ENCODE results near the gene PLRG1.
"Not testable (repeated sequence)": the region's sequence is repeated elsewhere in the genome, so short reads cannot be mapped to it uniquely, and the experiment has no call there.

Gene PLRG1

DNA sequence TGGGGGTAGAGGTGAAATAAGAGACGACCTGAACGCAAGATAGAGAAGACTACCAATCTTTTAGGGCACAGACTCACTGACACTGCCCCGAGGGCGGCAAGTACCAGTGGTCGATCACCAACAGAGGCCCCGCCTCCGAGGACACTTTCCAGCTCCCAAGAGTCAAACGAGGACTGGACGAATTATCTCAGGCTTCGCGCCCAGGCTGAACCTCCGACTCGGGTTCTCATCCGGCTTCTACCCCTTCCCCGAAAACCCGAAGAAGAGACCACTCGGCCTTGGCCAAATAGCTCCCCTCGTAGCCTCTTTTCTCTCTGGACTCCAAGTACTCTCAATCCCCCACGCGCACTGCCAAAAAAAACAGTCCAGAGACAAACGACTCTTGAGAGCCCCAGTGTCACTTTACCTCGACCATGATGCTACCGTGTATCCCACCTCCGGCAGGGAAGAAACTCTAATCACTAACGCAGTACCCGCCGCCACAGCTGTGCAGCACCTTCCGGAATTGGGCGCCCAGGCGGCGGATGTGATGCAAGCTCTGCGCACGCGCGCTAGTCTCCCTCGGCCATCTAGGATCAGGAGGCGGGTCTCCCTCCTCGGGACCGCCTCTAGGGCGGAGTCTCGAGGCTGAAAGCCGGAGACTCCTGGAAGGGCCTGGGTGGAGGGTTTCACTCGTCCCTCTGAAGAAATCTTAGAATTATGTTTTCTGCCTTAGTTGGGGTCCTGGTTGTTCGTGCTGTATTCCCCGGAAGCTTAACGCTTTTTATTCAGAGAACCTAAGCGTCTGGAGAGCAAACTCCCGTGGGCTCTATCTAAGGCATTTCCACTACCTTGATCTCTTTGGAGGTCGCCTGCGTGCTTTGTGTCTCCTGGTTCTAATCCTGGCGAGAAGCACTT lies at the start of gene PLRG1:
Gene PLRG1 (minus strand): TSS at position 507 of the 897 bp plus-strand sequence. CDS start 92 bp downstream, at position 415.
- peak; percentile 99 for DNase-seq

DNA sequence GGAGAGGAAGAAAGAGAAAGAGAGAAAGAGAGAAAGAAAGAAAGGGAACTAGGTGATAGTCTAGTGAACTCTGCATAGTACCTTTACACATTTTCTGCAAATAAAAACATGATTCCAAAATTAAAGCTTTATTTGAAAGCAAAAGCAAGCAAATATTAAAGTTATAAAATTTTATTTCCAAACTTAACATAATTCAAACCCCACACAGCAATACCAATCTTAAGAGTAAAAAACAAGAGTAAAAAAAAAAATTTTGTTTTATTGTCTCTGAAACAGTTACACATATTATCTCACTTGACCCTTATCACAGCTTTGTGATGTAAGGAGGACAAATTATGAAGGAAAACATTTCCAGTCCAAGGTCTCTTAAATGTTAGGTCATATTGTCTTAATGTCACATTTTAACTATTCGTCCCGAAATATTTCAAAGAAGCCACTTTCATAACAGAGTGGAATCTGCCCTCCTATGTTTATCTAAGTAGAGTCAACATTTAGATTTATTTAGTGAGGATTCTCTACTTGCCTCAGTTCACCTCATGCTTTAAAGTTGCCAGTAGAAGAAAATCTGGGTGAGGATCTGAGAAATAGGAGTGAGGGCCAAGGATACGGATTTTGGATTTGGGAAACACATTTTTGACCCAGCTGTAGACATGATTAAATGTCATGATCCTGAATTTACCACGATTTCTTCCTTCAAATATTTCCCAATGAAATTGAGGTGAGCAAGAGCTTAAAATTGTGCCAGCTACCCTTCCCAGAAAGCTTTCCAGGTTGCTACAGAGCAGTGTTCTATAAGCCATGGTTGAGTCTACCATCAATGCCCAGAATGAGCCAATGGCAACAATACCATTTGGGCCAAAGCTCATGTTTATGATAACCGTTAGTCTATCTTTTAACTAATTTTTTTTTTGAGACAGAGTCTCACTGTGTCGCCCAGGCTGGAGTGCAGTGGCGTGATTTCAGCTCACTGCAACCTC lies 47.9 kb upstream of the PLRG1 start:
- no peak for DNase-seq

DNA sequence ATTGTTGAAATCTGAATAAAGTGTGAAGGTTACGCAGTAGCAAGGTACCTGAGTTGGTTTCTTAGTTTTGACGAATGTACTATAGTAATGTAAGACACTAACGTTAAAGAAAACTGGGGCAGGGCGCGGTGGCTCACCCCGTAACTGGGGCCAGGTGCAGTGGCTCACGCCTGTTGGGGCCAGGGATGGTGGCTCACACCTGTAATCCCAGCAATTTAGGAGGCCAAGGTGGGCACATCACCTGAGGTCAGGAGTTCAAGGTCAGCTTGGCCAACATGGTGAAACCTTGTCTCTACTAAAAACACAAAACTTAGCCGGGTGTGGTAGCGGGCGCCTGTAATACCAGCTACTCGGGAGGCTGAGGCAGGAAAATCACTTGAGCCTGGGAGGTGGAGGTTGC lies 47.1 kb upstream of the PLRG1 start:
- DNase-seq: not testable (repeated sequence)

DNA sequence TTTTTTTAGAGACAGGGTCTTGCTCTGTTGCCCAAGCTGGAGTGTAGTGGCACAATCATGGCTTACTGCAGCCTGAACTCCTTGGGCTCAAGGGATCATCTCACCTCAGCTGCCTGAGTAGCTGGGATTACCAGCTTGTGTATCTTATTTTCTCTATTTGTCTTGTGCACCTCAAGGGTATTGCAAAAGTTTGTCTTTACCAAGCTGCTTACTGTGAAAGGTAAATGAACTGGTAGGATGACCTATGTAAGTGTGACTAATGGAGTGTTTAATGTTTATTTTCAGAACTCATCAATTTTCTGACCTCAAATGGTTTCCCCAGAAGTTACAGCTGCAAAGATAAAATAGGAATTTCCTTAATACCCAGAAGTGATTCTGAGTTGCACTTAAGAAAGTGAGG lies 45.6 kb upstream of the PLRG1 start:
- no peak for DNase-seq

DNA sequence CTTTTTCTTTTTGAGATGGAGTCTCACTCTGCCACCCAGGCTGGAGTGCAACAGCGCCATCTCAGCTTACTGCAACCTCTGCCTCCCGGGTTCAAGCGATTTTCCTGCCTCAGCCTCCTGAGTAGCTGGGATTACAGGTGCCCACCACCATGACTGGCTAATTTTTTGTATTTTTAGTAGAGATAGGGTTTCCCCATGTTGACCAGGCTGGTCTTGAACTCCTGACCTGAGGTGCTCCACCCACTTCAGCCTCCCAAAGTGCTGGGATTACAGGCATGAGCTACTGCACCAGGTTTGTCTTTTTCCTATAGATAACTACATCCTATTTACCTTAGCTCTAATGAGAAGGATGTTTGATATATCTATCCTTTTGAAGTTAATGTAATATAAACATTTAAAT lies 44.1 kb upstream of the PLRG1 start:
- DNase-seq: not testable (repeated sequence)

DNA sequence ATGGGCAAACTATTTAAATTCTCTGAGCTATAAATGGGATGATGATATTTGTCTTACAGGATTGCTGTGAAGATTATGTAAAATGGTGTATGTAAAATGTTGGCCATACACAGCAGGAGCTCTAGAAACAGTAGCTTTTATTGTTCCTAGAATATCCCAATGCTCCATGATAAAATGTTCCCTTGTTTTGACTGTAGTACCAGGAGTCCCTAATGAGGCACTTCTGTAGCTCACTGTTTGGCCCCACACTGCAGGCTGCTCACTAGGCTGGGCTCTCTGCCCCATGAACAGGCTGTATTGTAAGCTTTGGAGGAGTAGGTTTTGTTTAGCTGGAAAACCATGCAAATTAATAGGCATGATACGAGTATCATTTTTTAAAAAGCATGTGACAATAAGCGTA lies 43.7 kb upstream of the PLRG1 start:
- no peak for DNase-seq

DNA sequence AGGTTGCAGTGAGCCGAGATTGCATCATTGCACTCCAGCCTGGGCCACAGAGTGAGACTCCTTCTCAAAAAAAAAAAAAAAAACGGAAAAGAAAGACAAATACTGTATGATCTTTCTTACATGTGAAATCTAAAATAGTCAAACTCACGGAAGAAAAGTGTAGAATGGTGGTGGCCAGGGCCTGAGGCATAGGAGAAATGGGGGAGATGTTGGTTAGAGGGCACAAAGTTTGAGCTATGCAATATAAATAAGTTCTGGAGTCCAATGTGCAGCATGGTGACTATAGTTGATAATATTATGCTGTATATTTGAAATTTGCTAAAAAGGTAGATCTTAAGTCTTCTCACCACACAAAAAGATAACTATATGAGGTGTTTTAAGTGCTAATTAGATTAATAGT lies 41.7 kb upstream of the PLRG1 start:
- DNase-seq: no peak

DNA sequence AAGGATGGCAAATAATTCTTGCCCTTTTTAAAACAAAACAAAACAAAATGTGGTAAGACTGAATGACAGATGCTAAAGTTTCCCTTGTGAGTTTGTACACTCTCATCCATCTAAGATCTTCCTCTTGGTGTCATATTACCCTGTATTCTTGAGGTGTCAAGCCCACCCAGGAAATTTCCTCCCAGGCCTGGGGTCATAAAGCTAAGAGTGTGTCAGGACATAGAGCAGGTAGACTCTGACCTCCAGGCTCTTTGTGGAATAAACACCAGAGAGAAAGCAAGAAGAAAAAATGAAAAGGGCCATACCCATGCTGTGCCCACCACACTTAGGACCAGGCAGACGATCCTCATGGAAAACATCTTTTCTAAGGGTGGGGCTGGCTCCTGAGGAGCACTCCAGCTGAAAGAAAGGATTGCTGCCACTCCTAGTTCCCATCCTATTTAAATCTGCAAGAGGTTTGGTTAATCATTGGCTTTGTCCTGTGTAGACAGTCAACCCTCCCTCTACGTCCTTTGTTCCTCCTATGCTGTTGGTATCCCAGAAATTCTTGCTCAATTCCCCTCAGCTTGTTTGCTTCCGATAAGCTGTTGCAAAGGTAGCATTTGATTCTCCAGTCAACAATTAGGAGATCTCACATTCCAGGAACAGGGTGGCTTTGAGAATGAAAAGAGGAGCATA lies 40.3 kb upstream of the PLRG1 start, which contains the start of gene FGA:
Gene FGA (minus strand): TSS at position 414 of the 678 bp plus-strand sequence. CDS start 55 bp downstream, at position 359.
- DNase-seq: no peak

DNA sequence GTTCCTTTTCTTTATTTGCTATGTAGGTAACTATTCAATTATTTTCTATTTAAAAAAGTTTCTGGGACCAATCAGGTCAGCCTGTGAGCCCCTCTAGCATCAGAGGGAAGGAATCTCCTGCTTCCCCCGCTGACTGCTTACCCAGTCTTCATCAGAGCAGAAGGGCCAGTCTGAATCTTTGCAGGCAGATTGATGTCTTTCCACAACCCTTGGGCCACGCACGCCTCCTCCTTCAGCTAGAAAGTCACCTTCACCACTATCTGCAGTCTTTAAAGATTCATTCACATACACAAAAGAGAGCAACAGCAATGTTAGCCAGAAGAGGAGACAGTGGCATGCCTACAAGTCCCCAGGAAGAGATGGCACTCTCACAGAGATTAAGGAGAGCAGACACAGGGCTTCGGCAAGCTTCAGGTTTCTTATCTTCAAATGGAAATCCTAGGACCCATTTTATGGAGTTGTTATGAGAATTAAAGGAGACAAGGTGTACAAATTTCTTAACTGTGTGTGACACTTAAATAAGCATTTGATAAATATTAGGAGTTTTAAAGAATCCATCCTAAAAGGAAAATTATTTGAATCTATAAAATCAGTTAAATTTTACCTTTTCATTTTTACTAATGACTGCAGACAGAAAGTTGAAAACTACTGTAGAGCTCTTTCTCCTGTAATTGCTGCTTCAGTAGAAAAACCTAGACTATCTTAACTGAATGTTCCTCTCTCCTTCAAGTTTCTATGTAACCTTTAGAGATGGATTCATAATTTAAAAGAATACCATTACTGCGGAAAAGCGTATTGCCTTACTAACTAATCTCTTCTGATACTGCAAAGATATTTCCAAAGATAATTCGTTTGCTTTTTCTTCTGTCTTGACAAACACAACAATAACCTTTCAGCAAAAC lies 39.3 kb upstream of the PLRG1 start:
- DNase-seq: no peak

DNA sequence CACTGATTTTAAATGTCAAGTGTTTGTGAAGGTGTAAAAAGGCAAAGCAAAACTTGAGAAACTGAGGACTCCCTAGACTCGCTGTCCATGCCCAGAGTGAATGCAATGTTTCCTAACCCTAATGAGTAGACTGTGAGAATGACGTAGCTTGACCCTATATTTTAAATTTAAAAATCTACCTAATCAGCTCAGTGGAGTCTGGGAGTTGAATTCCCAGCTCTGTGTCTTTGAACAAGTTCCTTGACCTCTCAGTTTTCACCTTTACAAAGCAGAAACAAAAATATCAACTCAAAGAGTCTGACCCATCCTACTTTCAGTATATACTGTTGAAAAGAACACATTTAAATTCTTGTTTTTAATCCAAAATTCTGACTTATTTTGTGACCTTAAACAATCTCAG lies 38.0 kb upstream of the PLRG1 start:
- no peak for DNase-seq

DNA sequence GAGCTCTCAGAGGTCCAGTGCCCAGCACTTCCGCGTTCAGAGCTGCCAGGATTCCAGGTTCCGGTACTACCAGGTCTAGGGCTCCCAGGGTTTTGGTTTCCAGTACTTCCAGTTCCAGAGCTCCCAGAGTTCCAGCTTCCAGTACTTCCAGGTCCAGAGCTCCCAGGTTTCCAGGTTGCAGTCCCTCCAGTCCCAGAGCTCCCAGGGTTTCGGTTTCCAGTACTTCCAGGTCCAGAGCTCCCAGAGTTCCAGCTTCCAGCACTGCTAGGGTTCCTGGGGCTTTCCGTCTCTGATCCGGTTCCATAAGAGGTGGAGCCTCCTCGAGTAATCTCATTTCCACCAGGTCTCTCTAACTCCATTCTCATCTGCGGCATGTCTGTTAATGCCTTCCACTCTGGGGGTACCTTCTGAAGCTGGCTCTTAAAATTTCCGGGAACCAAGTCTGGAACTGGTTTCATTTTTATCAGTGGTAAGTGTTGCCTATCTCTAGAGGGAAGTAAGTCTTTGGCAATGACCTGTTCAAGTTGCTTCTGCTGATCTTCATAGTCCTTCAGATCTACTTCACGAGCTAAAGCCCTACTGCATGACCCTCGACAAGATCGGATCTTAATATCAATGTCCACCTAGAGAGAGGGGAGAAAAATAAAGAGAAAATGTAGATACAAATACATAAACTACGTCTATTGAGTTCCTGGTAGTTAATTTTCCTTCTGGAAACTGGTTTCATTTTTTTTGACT lies 36.3 kb upstream of the PLRG1 start:
- DNase-seq: no peak

DNA sequence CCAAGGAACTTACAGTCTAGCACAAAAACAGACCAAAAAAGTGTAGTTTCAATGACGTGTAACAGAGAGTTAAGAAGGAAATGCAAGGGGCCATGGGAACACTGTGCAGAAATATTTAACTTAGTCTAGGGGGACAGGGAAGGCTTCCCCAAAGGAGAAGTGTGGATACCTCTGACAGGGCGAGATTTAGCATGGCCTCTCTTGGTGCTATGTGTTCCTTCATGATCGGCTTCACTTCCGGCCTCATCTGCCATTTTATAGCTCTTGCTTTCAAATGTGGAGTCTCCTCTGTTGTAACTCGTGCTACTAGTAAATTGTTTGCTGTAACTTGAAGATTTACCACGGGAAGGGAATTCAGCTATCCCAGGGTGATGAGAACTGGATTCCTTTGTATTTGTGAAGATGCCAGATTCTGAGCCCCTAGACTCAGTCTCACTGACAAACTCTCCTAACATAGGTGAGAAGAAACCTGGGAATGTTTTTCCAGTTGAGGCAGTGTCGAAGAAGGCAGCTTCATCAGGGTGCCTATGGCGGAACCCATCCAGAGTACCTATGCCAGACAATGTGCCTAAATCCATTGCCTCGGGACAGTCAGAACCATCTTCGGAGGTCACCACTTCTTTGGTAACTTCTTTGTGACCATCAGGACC lies 35.3 kb upstream of the PLRG1 start:
- no peak for DNase-seq

DNA sequence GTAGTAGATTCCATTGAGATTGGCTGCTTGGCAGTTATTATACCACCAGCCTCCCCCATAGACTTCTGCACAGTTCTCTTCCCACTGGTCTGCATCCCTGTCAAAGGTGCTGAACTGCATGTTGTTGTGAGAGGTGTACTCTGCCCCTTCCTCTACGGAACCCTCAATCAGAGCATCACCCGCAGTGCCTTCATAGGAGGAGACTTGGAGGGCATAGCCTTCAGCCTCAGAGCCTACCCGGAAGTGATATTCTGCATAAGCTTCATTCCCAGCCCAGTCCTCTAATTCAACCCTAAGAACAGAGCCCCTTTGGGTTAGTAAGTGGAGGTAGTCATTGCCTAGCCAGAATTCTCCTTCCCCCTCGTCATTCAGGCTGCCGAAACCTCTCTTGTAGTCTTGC lies 34.1 kb upstream of the PLRG1 start:
- DNase-seq: no peak

DNA sequence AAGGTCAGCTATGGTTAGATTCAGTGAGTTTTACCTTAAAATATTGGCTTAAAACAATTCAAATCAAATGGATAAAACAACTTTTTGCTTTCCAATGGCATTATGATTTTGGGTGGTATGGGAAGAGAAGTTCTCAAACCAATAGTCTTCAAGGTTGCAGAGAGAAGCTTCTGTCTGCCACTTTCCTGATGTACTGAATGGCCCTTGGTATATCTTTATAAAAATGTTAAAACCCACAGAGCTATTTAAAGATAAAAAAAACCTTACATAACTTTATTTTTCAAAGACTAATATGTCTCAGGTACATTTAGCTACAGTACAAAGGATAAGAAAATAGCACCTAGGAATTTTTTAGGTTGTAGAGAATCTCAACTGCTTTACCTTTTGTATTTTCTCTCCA lies 33.5 kb upstream of the PLRG1 start:
- DNase-seq: no peak

DNA sequence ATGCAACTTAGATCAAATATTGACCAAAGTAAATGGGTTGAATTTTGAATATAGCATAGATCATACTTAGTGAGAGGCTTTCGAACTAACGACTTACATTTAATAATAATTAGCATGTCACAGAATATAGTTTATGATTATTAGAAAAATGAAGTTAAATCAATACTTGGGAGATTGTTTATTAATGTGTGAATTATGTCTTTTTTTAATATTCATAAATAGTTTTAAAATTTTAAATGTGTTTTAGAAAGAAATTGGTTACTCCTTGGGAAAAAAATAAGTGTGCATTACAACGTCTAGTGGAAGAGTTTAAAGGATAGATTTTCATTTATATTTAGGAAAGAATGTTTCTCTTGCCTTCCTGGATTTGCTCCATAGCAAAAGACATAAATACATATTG lies 33.0 kb upstream of the PLRG1 start:
- DNase-seq: no peak

DNA sequence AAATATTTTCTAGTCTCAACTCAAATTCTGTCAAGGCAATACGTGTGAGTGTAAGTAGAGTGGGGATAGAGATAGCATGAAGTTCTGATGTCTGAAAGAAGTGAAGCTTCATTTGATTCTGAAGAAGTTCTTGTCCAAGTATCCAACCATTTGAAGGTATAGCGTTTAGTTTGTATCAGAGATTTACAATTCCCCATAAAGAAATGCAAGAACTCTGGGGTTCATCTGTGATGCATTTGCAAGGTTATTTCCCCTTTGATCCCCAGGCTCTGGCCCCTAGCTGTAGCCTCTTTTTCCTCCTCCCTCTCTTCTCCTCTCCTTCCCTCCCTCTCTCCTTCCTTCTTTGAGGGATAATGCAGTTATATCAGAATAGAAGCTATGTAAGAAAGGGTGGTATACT lies 32.5 kb upstream of the PLRG1 start:
- DNase-seq: no peak

DNA sequence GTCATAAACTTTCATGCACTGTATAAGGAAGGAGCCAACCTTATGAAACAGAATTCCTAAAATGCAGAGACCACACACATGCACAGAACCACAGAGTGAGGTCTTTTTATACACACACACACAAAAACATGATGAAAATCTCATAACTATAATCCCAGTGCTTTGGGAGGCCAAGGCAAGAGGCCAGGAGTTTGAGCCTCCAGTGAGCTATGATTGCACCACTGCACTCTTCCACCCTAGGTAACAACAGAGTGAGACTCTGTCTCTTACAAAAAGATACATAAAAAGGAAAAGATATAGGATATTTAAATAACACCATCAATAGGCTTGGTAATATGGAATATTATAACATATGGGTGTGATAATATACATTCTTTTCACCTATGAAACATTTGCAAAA lies 29.7 kb upstream of the PLRG1 start:
- DNase-seq: no peak

DNA sequence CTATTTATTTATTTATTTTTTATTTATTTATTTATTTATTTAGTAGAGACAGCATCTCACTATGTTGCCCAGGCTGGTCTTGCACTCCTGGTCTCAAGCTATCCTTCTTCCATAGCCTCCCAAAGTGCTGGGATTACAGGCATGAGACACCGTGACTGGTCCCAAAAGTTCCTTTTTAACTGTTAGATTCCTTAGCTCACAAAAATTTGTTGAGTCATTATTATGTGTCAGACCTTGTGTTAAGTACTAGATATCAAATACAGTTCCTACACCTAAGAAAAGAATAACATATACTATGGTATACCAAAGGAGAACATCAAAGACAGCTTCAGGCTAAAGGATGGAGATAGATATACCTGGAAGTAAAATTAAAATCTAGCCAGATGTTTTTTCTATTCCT lies 28.7 kb upstream of the PLRG1 start:
- no peak for DNase-seq

DNA sequence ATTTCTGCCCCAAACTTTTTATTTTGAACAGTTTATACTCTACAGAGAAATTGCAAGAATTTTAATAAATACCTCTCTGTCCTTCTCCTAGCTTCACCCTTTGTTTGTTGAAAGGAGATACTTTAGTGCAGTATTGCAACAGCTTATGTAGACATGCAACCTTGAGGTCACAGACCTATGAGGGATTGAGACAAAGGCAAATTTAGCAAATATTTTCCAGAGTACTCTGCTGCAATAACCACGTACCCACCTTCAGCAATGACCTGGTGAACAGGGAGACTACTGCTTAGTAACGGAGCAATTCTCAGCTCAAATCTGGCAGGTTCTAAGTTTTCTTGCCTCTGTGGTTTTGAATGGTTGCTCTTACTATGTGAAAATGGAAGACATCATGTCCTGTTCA lies 27.1 kb upstream of the PLRG1 start:
- no peak for DNase-seq

DNA sequence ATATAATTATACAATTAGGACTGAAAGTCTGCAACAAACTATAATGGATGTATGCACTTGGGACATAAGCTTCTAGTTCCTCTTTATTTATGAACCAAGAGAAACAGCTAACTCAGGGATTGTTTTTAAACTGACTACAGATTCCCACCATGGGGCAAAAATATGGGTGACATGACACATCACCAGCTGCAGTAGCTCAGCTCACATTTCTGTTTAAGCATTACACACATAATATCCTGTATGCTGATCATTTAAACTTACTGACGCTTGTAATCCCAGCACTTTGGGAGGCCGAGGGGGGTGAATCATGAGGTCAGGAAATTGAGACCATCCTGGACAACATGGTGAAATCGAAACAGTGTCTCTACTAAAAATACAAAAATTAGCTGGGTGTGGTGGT lies 24.1 kb upstream of the PLRG1 start:
- no peak for DNase-seq
